Uterus (tissue), 2 donors: Measurements from ENCODE around the gene SPP1.

Experiments
- POLR2A ChIP-seq, 2 donors: fragments of 450-650 bp; IDR thresholded peaks; one replicate each; pipeline ENCODE4 v1.6.1; 2016; ENCODE audit warnings: antibody characterized with exemption in 2 of 2, mild to moderate bottlenecking in 1 of 2, moderate library complexity in 1 of 2
- TF ChIP-seq, protein P1 (sequence below), 4 experiments: fragments of 200-600 bp in 2 of 4; fragments of 450-650 bp in 2 of 4; sonication (generic) in 2 of 4; IDR thresholded peaks; one replicate each; pipeline ENCODE4 v1.5.1; 2016 to 2019; ENCODE audit warnings: antibody characterized with exemption in 4 of 4, mild to moderate bottlenecking in 2 of 4, moderate library complexity in 1 of 4

DNA sequence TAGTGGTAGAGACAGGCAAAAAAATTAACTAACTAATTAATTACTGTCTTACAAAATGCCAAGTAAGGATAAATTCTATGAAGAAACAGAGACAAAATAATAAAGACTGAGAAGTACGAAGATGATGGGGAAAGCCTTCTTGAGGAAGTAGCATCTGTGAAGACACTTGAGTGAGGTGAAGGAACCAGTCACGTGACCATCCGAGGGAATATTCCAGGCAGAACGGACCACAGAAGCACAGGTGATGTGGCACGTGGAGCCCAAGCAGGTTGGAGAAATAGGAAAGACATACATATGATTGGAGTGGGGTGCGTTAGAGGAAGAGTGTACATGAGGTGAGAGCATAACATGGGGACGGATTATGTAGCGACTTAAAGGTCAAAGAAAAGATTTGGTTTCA lies 30.5 kb upstream of the SPP1 start:
- TF ChIP-seq, protein P1, sequence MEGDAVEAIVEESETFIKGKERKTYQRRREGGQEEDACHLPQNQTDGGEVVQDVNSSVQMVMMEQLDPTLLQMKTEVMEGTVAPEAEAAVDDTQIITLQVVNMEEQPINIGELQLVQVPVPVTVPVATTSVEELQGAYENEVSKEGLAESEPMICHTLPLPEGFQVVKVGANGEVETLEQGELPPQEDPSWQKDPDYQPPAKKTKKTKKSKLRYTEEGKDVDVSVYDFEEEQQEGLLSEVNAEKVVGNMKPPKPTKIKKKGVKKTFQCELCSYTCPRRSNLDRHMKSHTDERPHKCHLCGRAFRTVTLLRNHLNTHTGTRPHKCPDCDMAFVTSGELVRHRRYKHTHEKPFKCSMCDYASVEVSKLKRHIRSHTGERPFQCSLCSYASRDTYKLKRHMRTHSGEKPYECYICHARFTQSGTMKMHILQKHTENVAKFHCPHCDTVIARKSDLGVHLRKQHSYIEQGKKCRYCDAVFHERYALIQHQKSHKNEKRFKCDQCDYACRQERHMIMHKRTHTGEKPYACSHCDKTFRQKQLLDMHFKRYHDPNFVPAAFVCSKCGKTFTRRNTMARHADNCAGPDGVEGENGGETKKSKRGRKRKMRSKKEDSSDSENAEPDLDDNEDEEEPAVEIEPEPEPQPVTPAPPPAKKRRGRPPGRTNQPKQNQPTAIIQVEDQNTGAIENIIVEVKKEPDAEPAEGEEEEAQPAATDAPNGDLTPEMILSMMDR (IDR thresholded peaks at IDR 0.05) = no peak
- no peak for TF ChIP-seq POLR2A (IDR thresholded peaks at IDR 0.05)
